ENCODE data around the gene RFX6. TPM values are rescaled to one million over a fixed set of nuclear protein-coding genes. Genes with fewer than 3 reads are reported as not detected.
"Not testable (repeated sequence)": the region's sequence is repeated elsewhere in the genome, so short reads cannot be mapped to it uniquely, and the experiment has no call there.

The RFX6 gene
- total and polyA plus RNA-seq, 2 donors from 2014 or later, result not detected

GRCh38 chr6:116828983-116829382 is 48.1 kb upstream of the RFX6 start, which contains the start of gene GPRC6A:
GPRC6A (minus strand) TSS chr6:116829083; CDS start chr6:116829013, 70 bp downstream.
- Histone ChIP-seq H3K27me3 (ENCODE audit: control insufficient read depth, insufficient read depth, low read length) (no peaks in the 10 kb centered on the region), H3K27ac (ENCODE audit: low read depth in 2 of 2, low read length in 2 of 2) (no peak within 1 kb of the TSS), H3K4me3 (ENCODE audit: low read length in 3 of 3) (no peak within 1 kb of the TSS), H3K9me3 (ENCODE audit: control insufficient read depth in 2 of 3, insufficient read depth in 1 of 3, low read length in 3 of 3) (peaks cover 0 to 5% (median 2%) of the 10 kb centered on the region in 3 donors), H3K9ac (ENCODE audit: low read length in 3 of 3) (no peak within 1 kb of the TSS), H3K4me1 (ENCODE audit: control insufficient read depth in 2 of 3, insufficient read depth in 2 of 3, low read depth in 1 of 3, low read length in 3 of 3) (no peaks in the 10 kb centered on the region), H3K36me3 (ENCODE audit: control insufficient read depth in 2 of 3, insufficient read depth in 3 of 3, low read length in 3 of 3) (no peaks in the 10 kb centered on the region)
- DNase-seq (no peak), FAIRE-seq (no peak)
- intact Hi-C loops (cut with DNase I), result no loop called here
- no peak for TF ChIP-seq CTCF (IDR thresholded peaks at IDR 0.05; ENCODE audit: borderline replicate concordance, extremely low read depth, insufficient read depth)

- H3K4me3 ChIP-seq (ENCODE audit: low read length in 3 of 3); H3K9me3 ChIP-seq (ENCODE audit: control insufficient read depth in 2 of 3, insufficient read depth in 1 of 3, low read length in 3 of 3); intact Hi-C loops (cut with DNase I); H3K9ac ChIP-seq (ENCODE audit: low read length in 3 of 3); FAIRE-seq; H3K36me3 ChIP-seq (ENCODE audit: control insufficient read depth in 2 of 3, insufficient read depth in 3 of 3, low read length in 3 of 3); H3K27ac ChIP-seq (ENCODE audit: low read depth in 2 of 2, low read length in 2 of 2); H3K4me1 ChIP-seq (ENCODE audit: control insufficient read depth in 2 of 3, insufficient read depth in 2 of 3, low read depth in 1 of 3, low read length in 3 of 3); H3K27me3 ChIP-seq (ENCODE audit: control insufficient read depth, insufficient read depth, low read length); DNase-seq: not testable (repeated sequence)
Observed at GRCh38 chr6:116834526-116834925, 42.5 kb upstream of the RFX6 start.

GRCh38 chr6:116836606-116837342 is 40.3 kb upstream of the RFX6 start:
- H3K27me3 ChIP-seq (ENCODE audit: control insufficient read depth, insufficient read depth, low read length), result no peaks in the 10 kb centered on the region
- no peak for DNase-seq
- H3K27ac ChIP-seq (ENCODE audit: low read depth in 2 of 2, low read length in 2 of 2), result no peak overlapping the region
- TF ChIP-seq CTCF (IDR thresholded peaks at IDR 0.05; ENCODE audit: borderline replicate concordance, extremely low read depth, insufficient read depth), result no peak
- no peak for FAIRE-seq
- no peaks in the 10 kb centered on the region for H3K4me1 ChIP-seq (ENCODE audit: control insufficient read depth in 2 of 3, insufficient read depth in 2 of 3, low read depth in 1 of 3, low read length in 3 of 3)
- no peak overlapping the region for H3K9ac ChIP-seq (ENCODE audit: low read length in 3 of 3)
- H3K36me3 ChIP-seq (ENCODE audit: control insufficient read depth in 2 of 3, insufficient read depth in 3 of 3, low read length in 3 of 3), result no peaks in the 10 kb centered on the region
- no peaks in the 10 kb centered on the region for H3K9me3 ChIP-seq (ENCODE audit: control insufficient read depth in 2 of 3, insufficient read depth in 1 of 3, low read length in 3 of 3)
- intact Hi-C loops (cut with DNase I), result no loop called here
- H3K4me3 ChIP-seq (ENCODE audit: low read length in 3 of 3), result no peak overlapping the region

- Histone ChIP-seq H3K4me1 (ENCODE audit: control insufficient read depth in 2 of 3, insufficient read depth in 2 of 3, low read depth in 1 of 3, low read length in 3 of 3) (no peaks in the 10 kb centered on the region), H3K27me3 (ENCODE audit: control insufficient read depth, insufficient read depth, low read length) (no peaks in the 10 kb centered on the region), H3K4me3 (ENCODE audit: low read length in 3 of 3) (no peak overlapping the region), H3K9me3 (ENCODE audit: control insufficient read depth in 2 of 3, insufficient read depth in 1 of 3, low read length in 3 of 3) (no peaks in the 10 kb centered on the region), H3K36me3 (ENCODE audit: control insufficient read depth in 2 of 3, insufficient read depth in 3 of 3, low read length in 3 of 3) (no peaks in the 10 kb centered on the region), H3K27ac (ENCODE audit: low read depth in 2 of 2, low read length in 2 of 2) (no peak overlapping the region), H3K9ac (ENCODE audit: low read length in 3 of 3) (no peak overlapping the region)
- intact Hi-C loops (cut with DNase I), result no loop called here
- no peak for FAIRE-seq
- DNase-seq, result no peak
- TF ChIP-seq CTCF (IDR thresholded peaks at IDR 0.05; ENCODE audit: borderline replicate concordance, extremely low read depth, insufficient read depth), result no peak
Observed at GRCh38 chr6:116840091-116840490, 37.0 kb upstream of the RFX6 start.

Data from kidney (tissue), 14 donors.